Stomach (tissue), 9 donors: ENCODE measurements around the gene CDH15. TPM values are rescaled to one million over a fixed set of nuclear protein-coding genes. Genes with fewer than 3 reads are reported as not detected.
A peak's percentile ranks its signal among the peaks of the same experiment; 100 is the strongest.

Experiments used
- DNase-seq, 2 donors: peaks; one replicate each; pipeline versions ENCODE4 v3.0.0 to v3.0.0-alpha.2; 2013 to 2019
- H3K27ac ChIP-seq, 5 donors: fragments of 200-600 bp in 4 of 5; sonication (generic) in 4 of 5; one replicate each; pipeline ENCODE4 v1.5.1; 2013 to 2019; ENCODE audit warnings: mild to moderate bottlenecking in 1 of 5, moderate library complexity in 1 of 5
- H3K27me3 ChIP-seq, 3 donors: fragments of 200-600 bp; sonication (generic); one replicate each; pipeline ENCODE4 v1.5.1; 2017 to 2019; ENCODE audit warnings: mixed run types in 1 of 3
- H3K36me3 ChIP-seq, 4 donors: fragments of 200-600 bp; sonication (generic); 1 replicate in 3 of 4; 2 replicates in 1 of 4; pipeline ENCODE4 v1.5.1; 2016 to 2019
- H3K4me1 ChIP-seq, 4 donors: fragments of 200-600 bp; sonication (generic); one replicate each; pipeline ENCODE4 v1.5.1; 2016 to 2019
- H3K4me3 ChIP-seq, 4 donors: fragments of 200-600 bp; sonication (generic) in 3 of 4; one replicate each; pipeline ENCODE4 v1.5.1; 2016 to 2019; ENCODE audit warnings: mild to moderate bottlenecking in 1 of 4
- H3K9me3 ChIP-seq, 4 donors: fragments of 200-600 bp; sonication (generic); one replicate each; pipeline ENCODE4 v1.5.1; 2016 to 2019
- CTCF ChIP-seq, 7 experiments: fragments of 450-650 bp in 4 of 7; fragments of 200-600 bp in 3 of 7; sonication (generic) in 3 of 7; IDR thresholded peaks; one replicate each; pipeline ENCODE4 v1.5.1; 2016 to 2019; ENCODE audit warnings: antibody characterized with exemption in 7 of 7, control low read depth in 2 of 7, mild to moderate bottlenecking in 1 of 7
- EP300 ChIP-seq: sonication (generic); formaldehyde crosslinking; IDR thresholded peaks from one replicate; pipeline ENCODE4 v1.6.1; 2017; ENCODE audit warnings: antibody characterized with exemption
- POLR2A ChIP-seq, 4 donors: fragments of 450-650 bp; IDR thresholded peaks; one replicate each; pipeline ENCODE4 v1.6.1; 2016; ENCODE audit warnings: antibody characterized with exemption in 4 of 4, control low read depth in 2 of 4, mild to moderate bottlenecking in 1 of 4, moderate library complexity in 1 of 4
- POLR2AphosphoS5 ChIP-seq, 3 donors: sonication (generic); formaldehyde crosslinking; IDR thresholded peaks; one replicate each; pipeline ENCODE4 v1.6.1; 2016; ENCODE audit warnings: antibody characterized with exemption in 3 of 3
- WGBS, 5 donors: extraction: QIAGEN DNeasy Blood & Tissue Kit in 3 of 5; methylation state at CpG; one replicate each; pipeline versions ENCODE4 v1.1.5 to v1.1.7; 2013 to 2018; 5-methylcytosine and 5-hydroxymethylcytosine counted together
- intact Hi-C: fragments of 100-400 bp; cut with DNase I; formaldehyde crosslinking; loops from one replicate; pipeline ENCODE4 v1.15.1; 2023; ENCODE audit warnings: low total_unique reads
- polyA plus RNA-seq, 3 donors: library from polyadenylated mRNA; stranded (reverse); fragments of 200-250 nt; gene quantifications; one replicate each; pipeline ENCODE4 v1.2.3, GENCODE V29; 2013
- total RNA-seq, 5 donors: library from RNA; depleted of rRNA; stranded (reverse); fragments of >200 nt; gene quantifications; one replicate each; pipeline versions ENCODE4 v1.1.0 to v1.2.3, GENCODE V29; 2014 to 2016
- donor health status: healthy with polysubstance abuse.
- donor health status: Bipolar disorder and iron deficiency.
- donor health status: healthy.

Gene CDH15
- total and polyA plus RNA-seq, 8 donors, result 0.20 to 0.31 TPM; not detected in 6

DNA sequence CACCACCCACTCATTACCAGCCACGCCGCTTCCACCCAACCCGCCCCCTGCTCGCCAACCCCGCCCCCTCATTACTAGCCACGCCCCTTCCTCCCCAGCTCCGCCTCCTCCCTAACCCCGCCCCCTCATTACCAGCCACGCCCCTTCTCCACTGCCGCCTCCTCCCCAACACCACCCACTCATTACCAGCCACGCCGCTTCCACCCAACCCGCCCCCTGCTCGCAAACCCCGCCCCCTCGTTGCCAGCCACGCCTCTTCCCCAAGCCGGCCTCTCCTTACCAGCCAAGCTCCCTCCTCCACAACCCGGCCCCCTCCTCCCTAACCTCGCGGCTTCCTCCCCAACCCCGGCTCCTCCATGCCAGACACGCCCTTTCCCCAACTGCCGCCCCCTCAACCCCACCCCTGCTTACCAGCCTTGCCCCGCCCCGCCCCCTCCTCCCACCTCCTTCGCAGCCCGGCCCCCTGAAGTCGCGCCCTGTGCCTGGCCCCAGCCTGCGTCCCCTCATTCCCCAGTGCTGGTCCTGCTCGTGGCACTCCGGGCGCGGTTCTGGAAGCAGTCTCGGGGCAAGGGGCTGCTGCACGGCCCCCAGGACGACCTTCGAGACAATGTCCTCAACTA lies 21.5 kb downstream of the CDH15 start:
- intact Hi-C loops, result no loop called here
- peak; percentile 62 to 77 for DNase-seq
- Histone ChIP-seq H3K36me3 (no peaks in the 10 kb centered on the region), H3K9me3 (no peaks in the 10 kb centered on the region), H3K4me1 (peaks cover 9 to 19% (median 12%) of the 10 kb centered on the region in 4 donors), H3K27ac (no peak overlapping the region), H3K4me3 (peak overlapping the region in 2 of 4 donors; percentile 47 to 51), H3K27me3 (peaks cover 0 to 56% (median 13%) of the 10 kb centered on the region in 3 donors)
- WGBS, 5 donors, result 8 to 15% (median 10%) methylated on average over 23 to 39 of the region's 39 CpGs
- TF ChIP-seq POLR2A (IDR thresholded peaks at IDR 0.05), result no peak
- no peak for TF ChIP-seq EP300
- no peak for TF ChIP-seq POLR2AphosphoS5 (IDR thresholded peaks at IDR 0.05)
- no peak for TF ChIP-seq CTCF (IDR thresholded peaks at IDR 0.05)

DNA sequence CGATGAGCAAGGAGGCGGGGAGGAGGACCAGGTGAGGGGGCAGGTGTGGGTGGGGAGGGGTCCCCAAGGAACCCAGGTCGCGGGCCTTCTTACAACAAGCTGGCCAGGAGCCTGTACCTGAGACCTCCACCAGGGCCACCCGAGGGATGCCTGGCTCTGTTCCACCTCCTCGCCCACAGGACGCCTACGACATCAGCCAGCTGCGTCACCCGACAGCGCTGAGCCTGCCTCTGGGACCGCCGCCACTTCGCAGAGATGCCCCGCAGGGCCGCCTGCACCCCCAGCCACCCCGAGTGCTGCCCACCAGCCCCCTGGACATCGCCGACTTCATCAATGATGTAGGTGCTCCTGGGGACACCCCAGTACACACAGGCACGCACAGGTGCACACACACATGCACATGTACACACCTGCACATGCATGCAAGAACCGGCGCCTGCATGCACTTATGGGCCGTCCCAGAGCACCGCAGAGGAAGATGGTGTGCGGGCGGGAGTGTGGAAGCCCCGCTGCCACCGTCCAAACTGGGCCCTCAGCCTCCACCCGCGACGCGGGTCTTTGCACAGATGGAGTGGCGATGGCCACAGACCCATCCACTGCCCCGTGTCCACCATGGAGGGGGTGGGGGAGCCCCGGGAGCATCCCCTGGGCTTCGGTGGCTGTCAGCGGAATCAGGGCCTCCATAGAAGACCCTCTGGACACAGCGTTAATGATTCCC lies 22.2 kb downstream of the CDH15 start:
- Histone ChIP-seq H3K27ac (no peak overlapping the region), H3K36me3 (no peaks in the 10 kb centered on the region), H3K4me1 (peaks cover 9 to 19% (median 12%) of the 10 kb centered on the region in 4 donors), H3K9me3 (no peaks in the 10 kb centered on the region), H3K4me3 (no peak overlapping the region), H3K27me3 (peaks cover 0 to 63% (median 19%) of the 10 kb centered on the region in 3 donors)
- 65 to 83% (median 70%) methylated on average over 28 to 38 of the region's 38 CpGs for WGBS, 5 donors
- no peak for DNase-seq
- TF ChIP-seq POLR2AphosphoS5 (IDR thresholded peaks at IDR 0.05) (no peak), CTCF (IDR thresholded peaks at IDR 0.05) (no peak), POLR2A (IDR thresholded peaks at IDR 0.05) (no peak), EP300 (no peak)
- intact Hi-C loops, result no loop called here

- Histone ChIP-seq H3K27me3 (peaks cover 0 to 72% (median 28%) of the 10 kb centered on the region in 3 donors), H3K4me1 (peaks cover 9 to 19% (median 14%) of the 10 kb centered on the region in 4 donors), H3K27ac (no peak overlapping the region), H3K9me3 (no peaks in the 10 kb centered on the region), H3K36me3 (no peaks in the 10 kb centered on the region), H3K4me3 (no peak overlapping the region)
- 68 to 92% (median 85%) methylated on average over 21 to 45 of the region's 45 CpGs for WGBS, 5 donors
- peak in 1 of 2 donors; percentile 5 for DNase-seq
- no peak for TF ChIP-seq POLR2AphosphoS5 (IDR thresholded peaks at IDR 0.05)
- no peak for TF ChIP-seq CTCF (IDR thresholded peaks at IDR 0.05)
- intact Hi-C loops, result no loop called here
These were observed 23.1 kb downstream of the CDH15 start for GRCh38 chr16:89194340-89195311.
